ENCODE results near the gene ZNF629. TPM values are rescaled to one million over a fixed set of nuclear protein-coding genes. Genes with fewer than 3 reads are reported as not detected.

ZNF629 gene
- total and polyA plus RNA-seq, 7 donors: 3.0 to 12.1 (median 8.4) TPM

DNA sequence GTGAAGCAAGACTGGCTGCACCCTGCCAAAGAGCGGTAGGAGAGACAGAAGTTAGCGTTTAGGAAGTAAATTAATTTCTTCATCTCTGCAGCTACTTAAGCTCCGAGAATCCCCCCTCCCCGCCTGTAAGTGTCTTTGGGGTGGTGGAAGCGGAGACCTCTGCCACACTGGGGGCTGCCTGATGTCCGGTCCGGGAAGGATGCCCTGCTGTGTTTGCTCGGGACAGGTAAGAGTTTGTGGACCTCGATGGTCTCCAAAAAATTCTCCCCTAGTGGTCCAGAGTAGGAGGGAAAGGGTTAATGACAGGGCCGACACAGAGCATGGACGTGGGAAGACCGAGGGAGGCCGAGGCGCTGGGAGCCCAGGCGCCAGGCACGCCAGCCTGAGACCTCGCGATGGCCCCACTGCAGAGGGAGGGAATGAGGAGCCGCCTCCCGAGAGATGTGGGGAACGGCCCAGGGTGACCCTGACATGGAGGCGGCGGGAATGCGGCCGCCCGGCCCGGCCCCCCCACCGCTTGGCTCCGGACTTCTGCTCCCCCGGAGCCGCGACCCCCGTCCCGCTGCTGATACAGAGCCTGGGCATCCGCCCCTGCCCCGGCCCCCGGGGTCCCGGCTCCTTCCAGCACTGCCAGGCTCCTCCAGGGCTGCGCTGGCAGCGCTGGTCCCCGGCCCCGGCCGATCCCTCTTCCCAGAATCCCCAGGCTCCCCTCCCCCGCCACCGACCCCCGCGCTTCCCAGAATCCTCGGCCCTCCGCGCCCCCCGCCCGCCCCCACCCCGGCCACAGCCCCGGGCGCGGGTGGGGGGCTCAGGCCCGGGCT is 680 bp downstream of the ZNF629 start:
- TF ChIP-seq, protein P1, sequence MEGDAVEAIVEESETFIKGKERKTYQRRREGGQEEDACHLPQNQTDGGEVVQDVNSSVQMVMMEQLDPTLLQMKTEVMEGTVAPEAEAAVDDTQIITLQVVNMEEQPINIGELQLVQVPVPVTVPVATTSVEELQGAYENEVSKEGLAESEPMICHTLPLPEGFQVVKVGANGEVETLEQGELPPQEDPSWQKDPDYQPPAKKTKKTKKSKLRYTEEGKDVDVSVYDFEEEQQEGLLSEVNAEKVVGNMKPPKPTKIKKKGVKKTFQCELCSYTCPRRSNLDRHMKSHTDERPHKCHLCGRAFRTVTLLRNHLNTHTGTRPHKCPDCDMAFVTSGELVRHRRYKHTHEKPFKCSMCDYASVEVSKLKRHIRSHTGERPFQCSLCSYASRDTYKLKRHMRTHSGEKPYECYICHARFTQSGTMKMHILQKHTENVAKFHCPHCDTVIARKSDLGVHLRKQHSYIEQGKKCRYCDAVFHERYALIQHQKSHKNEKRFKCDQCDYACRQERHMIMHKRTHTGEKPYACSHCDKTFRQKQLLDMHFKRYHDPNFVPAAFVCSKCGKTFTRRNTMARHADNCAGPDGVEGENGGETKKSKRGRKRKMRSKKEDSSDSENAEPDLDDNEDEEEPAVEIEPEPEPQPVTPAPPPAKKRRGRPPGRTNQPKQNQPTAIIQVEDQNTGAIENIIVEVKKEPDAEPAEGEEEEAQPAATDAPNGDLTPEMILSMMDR (IDR thresholded peaks at IDR 0.05): no peak
- TF ChIP-seq POLR2AphosphoS5 (IDR thresholded peaks at IDR 0.05) (peak in 1 of 4 donors; percentile 15), EP300 (IDR thresholded peaks at IDR 0.05) (no peak), POLR2A (IDR thresholded peaks at IDR 0.05) (no peak)
- no peaks in the 10 kb centered on the region for H3K27me3 ChIP-seq
- peak overlapping the region; percentile 78 to 99 (median 90) for H3K4me3 ChIP-seq
- peak overlapping the region; percentile 89 to 96 (median 93) for H3K27ac ChIP-seq
- intact Hi-C loops (cut with DNase I): no loop called here
- peaks cover 21 to 33% (median 23%) of the 10 kb centered on the region in 4 donors for H3K36me3 ChIP-seq
- peaks cover 3 to 29% (median 23%) of the 10 kb centered on the region in 4 donors for H3K4me1 ChIP-seq
- no peak for DNase-seq
- no peaks in the 10 kb centered on the region for H3K9me3 ChIP-seq
- 7 to 8% methylated on average over 57 of the region's 57 CpGs for WGBS, 2 donors

DNA sequence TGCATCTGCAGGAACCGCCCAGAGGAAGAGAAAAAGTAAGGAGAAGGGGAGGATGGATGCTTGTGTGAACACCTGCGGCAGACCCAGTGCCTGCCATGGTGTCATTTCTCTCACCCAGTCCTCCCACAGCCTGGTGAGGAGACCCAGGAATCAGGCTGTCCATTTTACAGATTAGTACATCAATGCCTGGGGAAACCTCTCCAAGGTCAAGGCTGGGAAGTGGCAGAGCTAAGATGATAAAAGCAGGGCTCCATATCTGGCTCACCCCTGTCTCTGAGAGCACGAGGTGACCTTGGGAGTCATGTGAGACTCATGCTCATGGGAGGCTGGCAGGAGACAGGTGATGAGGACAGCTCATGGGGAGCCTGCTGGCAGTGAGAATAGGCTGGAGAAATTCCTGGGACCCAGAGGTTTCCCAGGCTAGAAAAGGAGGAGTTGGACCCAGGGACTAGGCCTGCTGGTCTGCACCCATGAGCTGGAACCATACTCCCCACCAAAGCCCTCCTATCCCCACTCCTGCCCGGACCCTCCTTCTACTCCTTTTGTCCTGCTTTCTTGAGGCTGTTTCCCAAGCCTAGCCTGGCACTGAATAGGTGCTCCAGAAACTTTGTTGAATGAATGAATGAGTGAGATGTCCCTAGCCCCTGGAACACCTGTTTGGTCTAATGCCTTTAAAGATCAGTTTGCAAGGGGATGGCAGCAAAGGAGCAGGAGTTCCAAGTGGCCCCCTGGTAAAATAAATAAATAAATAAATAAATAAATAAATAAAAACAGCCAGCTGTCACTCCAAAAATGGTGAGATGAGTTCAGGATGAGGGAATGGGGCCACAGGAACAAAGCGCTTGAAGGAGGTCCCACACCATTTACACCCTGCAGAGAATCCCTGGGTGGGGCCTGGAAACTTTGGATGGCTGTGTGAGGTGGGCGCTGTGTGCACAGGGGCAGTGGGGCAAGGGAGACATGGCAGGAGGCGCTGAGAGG is 1.6 kb downstream of the ZNF629 start:
- no peaks in the 10 kb centered on the region for H3K9me3 ChIP-seq
- intact Hi-C loops (cut with DNase I): no loop called here
- peaks cover 3 to 29% (median 23%) of the 10 kb centered on the region in 4 donors for H3K4me1 ChIP-seq
- H3K4me3 ChIP-seq: peak overlapping the region; percentile 78 to 99 (median 90)
- no peaks in the 10 kb centered on the region for H3K27me3 ChIP-seq
- peak overlapping the region in 3 of 4 donors; percentile 89 to 96 (median 96) for H3K27ac ChIP-seq
- H3K36me3 ChIP-seq: peaks cover 21 to 34% (median 23%) of the 10 kb centered on the region in 4 donors
- TF ChIP-seq POLR2AphosphoS5 (IDR thresholded peaks at IDR 0.05) (no peak), EP300 (IDR thresholded peaks at IDR 0.05) (no peak), POLR2A (IDR thresholded peaks at IDR 0.05) (no peak)
- TF ChIP-seq, protein P1 (IDR thresholded peaks at IDR 0.05): no peak
- no peak for DNase-seq
- 79 to 86% methylated on average over 7 of the region's 7 CpGs for WGBS, 2 donors

DNA sequence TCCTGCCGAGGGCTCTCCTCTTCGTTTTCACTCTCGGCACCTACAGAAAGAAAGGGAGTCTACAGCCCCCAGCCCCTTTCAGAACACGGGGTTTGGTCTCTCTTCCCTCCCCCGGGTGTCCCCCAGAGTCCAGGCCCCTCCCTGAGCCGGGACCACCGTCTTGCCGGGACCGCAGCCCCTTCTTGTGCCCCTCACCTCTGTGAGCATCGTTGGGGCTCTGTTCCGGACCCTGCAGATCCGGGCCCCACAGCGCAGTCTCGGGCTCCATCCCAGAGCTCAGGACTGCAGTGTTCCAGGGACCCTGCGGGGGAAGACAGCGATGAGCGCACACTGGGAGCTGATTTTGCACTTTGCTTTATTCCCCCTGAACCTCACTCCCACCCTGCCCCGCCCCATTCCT is 2.8 kb downstream of the ZNF629 start:
- TF ChIP-seq EP300 (IDR thresholded peaks at IDR 0.05): no peak
- TF ChIP-seq, protein P1 (IDR thresholded peaks at IDR 0.05): no peak
- TF ChIP-seq POLR2A (IDR thresholded peaks at IDR 0.05): no peak
- TF ChIP-seq POLR2AphosphoS5 (IDR thresholded peaks at IDR 0.05): no peak
- H3K9me3 ChIP-seq: no peaks in the 10 kb centered on the region
- no peak overlapping the region for H3K27ac ChIP-seq
- 89 to 92% methylated on average over 18 of the region's 18 CpGs for WGBS, 2 donors
- DNase-seq: no peak
- H3K4me3 ChIP-seq: no peak overlapping the region
- peaks cover 3 to 29% (median 23%) of the 10 kb centered on the region in 4 donors for H3K4me1 ChIP-seq
- H3K36me3 ChIP-seq: peaks cover 21 to 34% (median 23%) of the 10 kb centered on the region in 4 donors
- H3K27me3 ChIP-seq: no peaks in the 10 kb centered on the region
- intact Hi-C loops (cut with DNase I): no loop called here

- no peak for DNase-seq
- intact Hi-C loops (cut with DNase I): no loop called here
- TF ChIP-seq POLR2AphosphoS5 (IDR thresholded peaks at IDR 0.05): no peak
- TF ChIP-seq POLR2A (IDR thresholded peaks at IDR 0.05): no peak
- TF ChIP-seq, protein P1 (IDR thresholded peaks at IDR 0.05): no peak
- no peak for TF ChIP-seq EP300 (IDR thresholded peaks at IDR 0.05)
- WGBS, 2 donors: 95 to 96% methylated on average over 57 of the region's 57 CpGs
- Histone ChIP-seq H3K9me3 (no peaks in the 10 kb centered on the region), H3K27me3 (no peaks in the 10 kb centered on the region), H3K4me3 (no peak overlapping the region), H3K4me1 (peaks cover 3 to 29% (median 23%) of the 10 kb centered on the region in 4 donors), H3K36me3 (peaks cover 21 to 34% (median 23%) of the 10 kb centered on the region in 4 donors), H3K27ac (no peak overlapping the region)
Observed at GRCh38 chr16:30783280-30784109, 3.5 kb downstream of the ZNF629 start.
